GM06990 (cell line): ENCODE measurements around the gene ANKRD44.
"Not testable (repeated sequence)": the region's sequence is repeated elsewhere in the genome, so short reads cannot be mapped to it uniquely, and the experiment has no call there.

Experiments
- DNase-seq: peaks from one replicate; pipeline ENCODE4 v3.0.0-alpha.2; 2011; ENCODE audit not compliant: insufficient read length; ENCODE audit errors: extremely low read depth
- H3K27me3 ChIP-seq: replicated peaks from 2 replicates; pipeline ENCODE4 v1.6.0; 2011; ENCODE audit warnings: low read length; ENCODE audit not compliant: control insufficient read depth, insufficient read depth
- H3K36me3 ChIP-seq: 2 replicates; pipeline ENCODE4 v1.5.1; 2011; ENCODE audit warnings: low read length; ENCODE audit not compliant: control insufficient read depth, insufficient read depth
- H3K4me3 ChIP-seq: replicated peaks from 2 replicates; pipeline ENCODE4 v1.5.1; 2011; ENCODE audit warnings: low read depth, mild to moderate bottlenecking, control low read depth, low read length
- TF ChIP-seq, protein P1 (sequence below): IDR thresholded peaks from 2 replicates; pipeline ENCODE4 v1.5.1; 2011; ENCODE audit warnings: low read length, control low read depth, mild to moderate bottlenecking, inconsistent platforms; ENCODE audit not compliant: insufficient read depth, poor library complexity, severe bottlenecking

The ANKRD44 gene

DNA sequence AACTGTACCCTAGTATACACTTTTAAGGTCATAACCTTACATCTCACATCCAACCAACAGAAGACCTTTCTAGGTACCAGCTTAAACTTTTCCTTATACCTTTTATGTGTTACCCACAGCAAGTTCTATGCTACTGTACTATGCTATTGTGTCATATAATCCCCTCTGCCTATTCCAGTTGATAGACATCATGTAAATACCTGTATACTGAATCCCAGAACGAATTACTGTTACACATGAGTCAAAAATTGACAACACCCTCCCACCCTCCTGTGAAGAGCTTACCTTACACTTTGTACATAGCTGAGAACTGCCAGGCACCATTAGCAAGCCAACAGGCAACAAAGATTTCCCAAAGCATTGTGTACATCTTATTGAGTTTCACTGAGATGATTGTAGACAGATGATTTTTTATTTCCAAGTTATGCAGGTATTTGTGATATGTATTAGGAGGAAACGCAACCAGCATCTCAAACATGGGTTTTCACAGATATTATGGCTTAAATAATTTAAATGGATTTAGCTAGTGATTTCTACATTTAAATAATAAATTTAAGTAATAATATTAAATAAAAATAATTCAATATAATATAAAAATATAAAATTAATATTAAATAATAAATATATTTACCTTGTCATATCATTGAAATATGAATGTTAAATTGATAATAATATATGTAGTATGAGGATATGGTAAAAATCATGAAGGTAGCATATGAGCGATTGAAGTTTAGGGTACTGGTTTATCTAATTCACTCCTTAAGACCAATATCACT lies 43.0 kb upstream of the ANKRD44 start:
- Histone ChIP-seq H3K27me3 (no peaks in the 10 kb centered on the region), H3K36me3 (no peaks in the 10 kb centered on the region), H3K4me3 (no peak overlapping the region)
- no peak for DNase-seq
- TF ChIP-seq, protein P1, sequence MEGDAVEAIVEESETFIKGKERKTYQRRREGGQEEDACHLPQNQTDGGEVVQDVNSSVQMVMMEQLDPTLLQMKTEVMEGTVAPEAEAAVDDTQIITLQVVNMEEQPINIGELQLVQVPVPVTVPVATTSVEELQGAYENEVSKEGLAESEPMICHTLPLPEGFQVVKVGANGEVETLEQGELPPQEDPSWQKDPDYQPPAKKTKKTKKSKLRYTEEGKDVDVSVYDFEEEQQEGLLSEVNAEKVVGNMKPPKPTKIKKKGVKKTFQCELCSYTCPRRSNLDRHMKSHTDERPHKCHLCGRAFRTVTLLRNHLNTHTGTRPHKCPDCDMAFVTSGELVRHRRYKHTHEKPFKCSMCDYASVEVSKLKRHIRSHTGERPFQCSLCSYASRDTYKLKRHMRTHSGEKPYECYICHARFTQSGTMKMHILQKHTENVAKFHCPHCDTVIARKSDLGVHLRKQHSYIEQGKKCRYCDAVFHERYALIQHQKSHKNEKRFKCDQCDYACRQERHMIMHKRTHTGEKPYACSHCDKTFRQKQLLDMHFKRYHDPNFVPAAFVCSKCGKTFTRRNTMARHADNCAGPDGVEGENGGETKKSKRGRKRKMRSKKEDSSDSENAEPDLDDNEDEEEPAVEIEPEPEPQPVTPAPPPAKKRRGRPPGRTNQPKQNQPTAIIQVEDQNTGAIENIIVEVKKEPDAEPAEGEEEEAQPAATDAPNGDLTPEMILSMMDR = no peak

DNA sequence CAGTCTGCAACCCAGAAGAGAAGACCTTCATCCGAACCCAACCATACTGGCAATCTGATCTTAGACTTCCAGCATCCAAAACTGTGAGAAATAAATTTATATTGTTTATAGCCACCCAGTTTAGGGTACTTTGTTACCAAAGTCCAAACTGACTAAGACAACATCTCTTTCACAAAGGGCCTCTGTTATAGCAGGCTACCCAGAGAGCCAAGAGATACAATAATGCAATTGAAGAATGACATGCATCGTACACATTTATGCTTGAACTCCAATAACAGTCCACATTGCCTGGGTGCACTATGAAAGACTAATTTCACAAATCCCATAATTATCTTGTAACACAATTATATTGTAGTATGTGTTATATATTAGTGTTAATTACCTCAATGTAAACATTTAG lies 39.1 kb upstream of the ANKRD44 start:
- no peak for DNase-seq
- TF ChIP-seq, protein P1 = no peak
- Histone ChIP-seq H3K4me3 (no peak overlapping the region), H3K36me3 (no peaks in the 10 kb centered on the region), H3K27me3 (no peaks in the 10 kb centered on the region)

DNA sequence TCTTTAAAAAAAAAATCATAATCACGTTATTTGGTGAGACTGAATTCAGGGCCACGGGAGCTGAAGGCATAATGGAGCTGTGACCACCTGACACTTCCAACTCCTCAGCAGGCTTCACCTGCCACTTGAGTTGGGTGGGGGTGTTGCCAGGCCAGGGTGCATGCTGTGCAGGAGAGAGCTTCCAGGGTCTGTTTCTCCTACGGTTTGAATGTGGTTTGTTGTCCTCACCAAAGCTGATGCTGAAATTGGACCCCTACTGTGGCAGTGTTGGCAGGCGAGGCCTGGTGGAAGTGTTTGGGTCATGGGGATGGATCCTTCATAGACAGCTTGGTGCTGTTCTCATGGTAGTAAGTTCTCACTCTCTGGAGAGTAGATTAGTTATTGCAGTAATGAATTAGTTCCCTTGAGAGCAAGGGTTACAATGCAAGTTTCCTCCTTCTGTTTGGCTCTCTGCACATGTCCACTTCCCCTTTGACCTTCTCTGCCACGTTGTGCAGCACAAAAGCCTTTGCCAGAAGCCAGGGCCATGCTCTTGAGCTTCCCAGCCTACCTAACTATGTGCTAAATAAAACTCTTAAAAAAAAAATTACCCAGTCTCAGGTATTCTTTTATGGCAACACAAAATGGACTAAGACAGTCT lies 38.3 kb upstream of the ANKRD44 start:
- Histone ChIP-seq H3K36me3 (no peaks in the 10 kb centered on the region), H3K27me3 (no peaks in the 10 kb centered on the region), H3K4me3 (no peak overlapping the region)
- TF ChIP-seq, protein P1 = no peak
- no peak for DNase-seq

DNA sequence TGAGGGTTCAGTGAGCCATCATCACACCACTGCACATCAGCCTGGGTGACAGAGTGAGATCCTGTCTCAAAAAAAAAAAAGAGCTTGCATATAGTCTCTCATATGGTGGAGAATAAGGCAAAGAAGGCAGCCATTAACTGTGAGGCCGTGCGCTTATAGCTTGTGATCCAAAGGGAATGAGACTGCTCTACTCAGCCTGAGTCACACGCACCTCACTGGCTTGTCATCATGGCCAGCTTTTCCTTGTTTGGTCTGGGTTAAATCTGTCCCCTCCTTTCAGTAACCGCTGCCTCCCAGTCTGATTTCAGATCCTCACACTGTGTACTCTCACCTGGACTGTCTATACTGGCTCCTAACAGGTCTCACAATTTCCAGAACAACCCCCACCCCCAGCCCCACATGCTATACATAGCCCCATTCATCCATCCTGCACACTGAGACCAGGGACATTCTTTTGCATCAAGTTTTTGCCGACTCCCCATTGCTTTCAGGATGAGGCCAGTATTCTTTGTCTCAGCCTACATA lies 35.3 kb upstream of the ANKRD44 start:
- no peaks in the 10 kb centered on the region for H3K27me3 ChIP-seq
- no peaks in the 10 kb centered on the region for H3K36me3 ChIP-seq
- H3K4me3 ChIP-seq = no peak overlapping the region
- no peak for DNase-seq
- TF ChIP-seq, protein P1 = no peak

DNA sequence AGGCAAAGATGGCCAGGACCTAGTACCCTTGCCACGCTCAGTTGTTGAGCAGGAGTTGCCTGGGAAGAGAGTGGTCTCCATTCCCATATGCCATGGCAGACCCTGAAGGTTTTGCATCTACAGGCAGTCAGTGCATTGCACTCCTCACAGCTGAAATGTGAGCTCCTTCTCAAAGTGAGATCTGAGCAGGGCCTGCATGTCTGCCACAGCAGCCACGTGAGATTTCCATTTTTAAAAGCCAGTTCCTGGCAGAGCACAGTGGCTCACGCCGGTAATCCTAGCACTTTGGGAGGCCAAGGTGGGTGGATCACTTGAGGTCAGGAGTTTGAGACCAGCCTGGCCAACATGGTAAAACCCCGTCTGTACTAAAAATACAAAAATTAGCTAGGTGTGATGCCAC lies 33.4 kb upstream of the ANKRD44 start:
- not testable (repeated sequence) for H3K4me3 ChIP-seq, H3K36me3 ChIP-seq, DNase-seq, H3K27me3 ChIP-seq

DNA sequence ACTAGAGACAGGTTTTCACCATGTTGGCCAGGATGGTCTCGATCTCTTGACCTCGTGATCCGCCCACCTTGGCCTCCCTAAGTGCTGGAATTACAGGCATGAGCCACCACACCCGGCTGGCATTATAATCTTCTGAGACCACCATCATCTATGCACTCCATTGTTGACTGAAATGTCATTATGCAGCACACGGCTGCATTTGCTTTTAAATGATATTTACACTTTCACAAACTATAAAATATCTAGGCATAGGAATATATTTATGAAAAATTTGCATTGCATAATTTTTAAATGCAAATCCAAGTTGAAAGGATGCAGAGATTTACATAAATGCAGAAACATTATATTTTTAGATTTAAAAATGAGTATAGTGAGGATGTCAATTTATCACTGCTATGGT lies 30.0 kb upstream of the ANKRD44 start:
- DNase-seq = no peak
- Histone ChIP-seq H3K36me3 (no peaks in the 10 kb centered on the region), H3K27me3 (no peaks in the 10 kb centered on the region), H3K4me3 (no peak overlapping the region)
- TF ChIP-seq, protein P1 = no peak
